ENCODE data around the gene C1orf141. TPM values are rescaled to one million over a fixed set of nuclear protein-coding genes. Genes with fewer than 3 reads are reported as not detected.

The C1orf141 gene
- total and polyA plus RNA-seq, 2 donors (not counting 3 experiments of a cell fraction or from before 2014, with no cell fraction given), result not detected

DNA sequence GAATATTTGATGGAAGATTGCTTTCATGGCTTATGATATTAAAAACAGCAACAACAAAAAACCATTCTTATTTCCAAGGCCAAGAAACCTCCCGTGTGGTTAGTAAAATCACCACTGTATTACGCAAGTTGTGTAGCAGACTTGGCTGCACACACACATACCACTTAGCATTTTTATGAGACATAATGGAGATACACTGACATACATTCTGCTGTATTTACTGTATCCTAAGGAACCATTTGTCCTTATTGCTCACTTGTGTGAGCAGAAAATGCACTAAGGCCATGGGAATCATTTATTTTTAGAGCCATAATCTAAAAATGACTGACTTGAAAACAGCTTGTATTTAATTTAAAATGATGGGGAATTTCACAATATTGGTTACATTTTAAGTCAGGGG, 584 bp upstream of the C1orf141 start:
- Histone ChIP-seq H3K4me2 (ENCODE audit: insufficient read depth, low read length) (peak overlapping the region; percentile 91), H3K9ac (replicated peaks; ENCODE audit: extremely low read depth, insufficient read depth, low read length) (no peak overlapping the region), H3K79me2 (ENCODE audit: control insufficient read depth, insufficient read depth, low read length) (no peaks in the 10 kb centered on the region), H3K27me3 (ENCODE audit: control insufficient read depth in 2 of 2, insufficient read depth in 2 of 2, low read length in 2 of 2) (peaks cover 0 to 6% of the 10 kb centered on the region in 2 experiments), H3K9me1 (replicated peaks; ENCODE audit: control insufficient read depth, extremely low read depth, insufficient read depth, low read length) (no peaks in the 10 kb centered on the region), H3K4me1 (ENCODE audit: control insufficient read depth, extremely low read depth, insufficient read depth, low read length) (peaks cover 6% of the 10 kb centered on the region), H3K9me3 (replicated peaks; ENCODE audit: control insufficient read depth, insufficient read depth, low read length) (no peaks in the 10 kb centered on the region), H4K20me1 (replicated peaks; ENCODE audit: control insufficient read depth, extremely low read depth, insufficient read depth, low read length) (no peaks in the 10 kb centered on the region), H3K27ac (ENCODE audit: insufficient read depth, low read depth, low read length) (no peak overlapping the region), H3K36me3 (ENCODE audit: control insufficient read depth in 2 of 2, extremely low read depth in 1 of 2, insufficient read depth in 2 of 2, low read length in 2 of 2) (no peaks in the 10 kb centered on the region), H2AFZ (ENCODE audit: low read depth, low read length) (no peak overlapping the region), H3K4me3 (replicated peaks in 1 of 3; ENCODE audit: insufficient read depth in 1 of 3, low read depth in 1 of 3, low read length in 3 of 3) (no peak overlapping the region)
- TF ChIP-seq MYC (IDR thresholded peaks at IDR 0.05; ENCODE audit: low read depth, low read length), result no peak
- dilution Hi-C loops (cut with MboI; ENCODE audit: extremely low pct_ligation_motif_present, low sequenced_read_pairs), result no loop called here
- POLR2A ChIA-PET, result interaction anchor here (0.7 kb wide), 1 partner anchor 434 kb away, joined by 8 read pairs; no protein-coding TSS in a partner anchor
- intact Hi-C loops (cut with micrococcal nuclease), result no loop called here
- CTCF ChIA-PET, result interaction anchor here (1.0 to 2.7 kb wide), 3 partner anchors 9 to 30 kb away, joined by 3 to 12 read pairs (median 3); no protein-coding TSS in a partner anchor
- FAIRE-seq, result no peak
- no TSS peak for BruUV-seq (replicated peaks)
- DNase-seq (ENCODE audit: low read depth, low spot score), result no peak

DNA sequence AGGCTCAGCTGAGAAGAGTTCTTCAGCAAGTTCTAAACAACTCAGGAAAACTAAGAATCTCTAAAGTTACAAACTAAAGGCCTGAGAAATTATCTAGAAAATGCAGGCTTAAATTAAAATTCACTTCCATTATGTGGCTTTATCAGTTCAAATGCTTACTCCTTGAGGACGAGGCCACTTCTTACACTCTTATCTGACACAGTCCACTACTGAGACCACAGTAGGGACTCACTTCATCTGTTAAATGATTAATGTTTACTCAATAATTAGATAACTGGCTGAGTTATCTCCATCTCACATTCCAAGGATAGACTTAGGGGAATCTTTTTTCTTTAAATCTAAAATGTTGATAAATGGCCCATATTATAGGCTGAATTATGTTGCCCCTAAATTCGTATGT, 1.6 kb downstream of the C1orf141 start:
- ChIA-PET CTCF (no interaction called here), POLR2A (no interaction called here)
- Histone ChIP-seq H3K79me2 (ENCODE audit: control insufficient read depth, insufficient read depth, low read length) (no peaks in the 10 kb centered on the region), H3K36me3 (ENCODE audit: control insufficient read depth in 2 of 2, extremely low read depth in 1 of 2, insufficient read depth in 2 of 2, low read length in 2 of 2) (no peaks in the 10 kb centered on the region), H3K4me1 (ENCODE audit: control insufficient read depth, extremely low read depth, insufficient read depth, low read length) (peaks cover 6% of the 10 kb centered on the region), H3K4me3 (replicated peaks in 1 of 3; ENCODE audit: insufficient read depth in 1 of 3, low read depth in 1 of 3, low read length in 3 of 3) (no peak overlapping the region), H3K4me2 (ENCODE audit: insufficient read depth, low read length) (no peak overlapping the region), H3K27me3 (ENCODE audit: control insufficient read depth in 2 of 2, insufficient read depth in 2 of 2, low read length in 2 of 2) (peaks cover 0 to 6% of the 10 kb centered on the region in 2 experiments), H3K27ac (ENCODE audit: insufficient read depth, low read depth, low read length) (no peak overlapping the region), H2AFZ (ENCODE audit: low read depth, low read length) (no peak overlapping the region), H3K9me3 (replicated peaks; ENCODE audit: control insufficient read depth, insufficient read depth, low read length) (no peaks in the 10 kb centered on the region), H3K9me1 (replicated peaks; ENCODE audit: control insufficient read depth, extremely low read depth, insufficient read depth, low read length) (no peaks in the 10 kb centered on the region), H3K9ac (replicated peaks; ENCODE audit: extremely low read depth, insufficient read depth, low read length) (no peak overlapping the region), H4K20me1 (replicated peaks; ENCODE audit: control insufficient read depth, extremely low read depth, insufficient read depth, low read length) (no peaks in the 10 kb centered on the region)
- intact Hi-C loops (cut with micrococcal nuclease) (no loop called here), dilution Hi-C loops (cut with MboI; ENCODE audit: extremely low pct_ligation_motif_present, low sequenced_read_pairs) (no loop called here)
- no peak for DNase-seq (ENCODE audit: low read depth, low spot score)
- no peak for TF ChIP-seq EZH2 (IDR thresholded peaks at IDR 0.05; ENCODE audit: borderline replicate concordance, low read depth, low read length, severe bottlenecking)
- TF ChIP-seq, protein P1, sequence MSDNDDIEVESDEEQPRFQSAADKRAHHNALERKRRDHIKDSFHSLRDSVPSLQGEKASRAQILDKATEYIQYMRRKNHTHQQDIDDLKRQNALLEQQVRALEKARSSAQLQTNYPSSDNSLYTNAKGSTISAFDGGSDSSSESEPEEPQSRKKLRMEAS (IDR thresholded peaks at IDR 0.05; ENCODE audit: insufficient read depth, insufficient read length), result no peak
- TF ChIP-seq JUN (IDR thresholded peaks at IDR 0.05; ENCODE audit: borderline replicate concordance, insufficient read depth, insufficient read length, low read depth), result no peak
- no peak for TF ChIP-seq GATA2 (IDR thresholded peaks at IDR 0.05; ENCODE audit: insufficient read depth, insufficient read length, low read depth, low read length)
- TF ChIP-seq MYC (IDR thresholded peaks at IDR 0.05; ENCODE audit: low read depth, low read length), result no peak
- TF ChIP-seq FOS (IDR thresholded peaks at IDR 0.05; ENCODE audit: borderline replicate concordance, insufficient read depth, low read length), result no peak
- TF ChIP-seq, protein P2, sequence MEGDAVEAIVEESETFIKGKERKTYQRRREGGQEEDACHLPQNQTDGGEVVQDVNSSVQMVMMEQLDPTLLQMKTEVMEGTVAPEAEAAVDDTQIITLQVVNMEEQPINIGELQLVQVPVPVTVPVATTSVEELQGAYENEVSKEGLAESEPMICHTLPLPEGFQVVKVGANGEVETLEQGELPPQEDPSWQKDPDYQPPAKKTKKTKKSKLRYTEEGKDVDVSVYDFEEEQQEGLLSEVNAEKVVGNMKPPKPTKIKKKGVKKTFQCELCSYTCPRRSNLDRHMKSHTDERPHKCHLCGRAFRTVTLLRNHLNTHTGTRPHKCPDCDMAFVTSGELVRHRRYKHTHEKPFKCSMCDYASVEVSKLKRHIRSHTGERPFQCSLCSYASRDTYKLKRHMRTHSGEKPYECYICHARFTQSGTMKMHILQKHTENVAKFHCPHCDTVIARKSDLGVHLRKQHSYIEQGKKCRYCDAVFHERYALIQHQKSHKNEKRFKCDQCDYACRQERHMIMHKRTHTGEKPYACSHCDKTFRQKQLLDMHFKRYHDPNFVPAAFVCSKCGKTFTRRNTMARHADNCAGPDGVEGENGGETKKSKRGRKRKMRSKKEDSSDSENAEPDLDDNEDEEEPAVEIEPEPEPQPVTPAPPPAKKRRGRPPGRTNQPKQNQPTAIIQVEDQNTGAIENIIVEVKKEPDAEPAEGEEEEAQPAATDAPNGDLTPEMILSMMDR (IDR thresholded peaks at IDR 0.05; ENCODE audit: extremely low read depth in 1 of 2, insufficient read depth in 1 of 2, low read depth in 1 of 2, low read length in 2 of 2), result no peak
- no peak for TF ChIP-seq POLR2AphosphoS5 (IDR thresholded peaks at IDR 0.05; ENCODE audit: insufficient read depth, low read depth, low read length)
- no peak for TF ChIP-seq POLR2A (IDR thresholded peaks at IDR 0.05; ENCODE audit: low read depth, low read length)
- no peak for FAIRE-seq
- no TSS peak for BruUV-seq (replicated peaks)

Data from endothelial cell of umbilical vein (primary cell).